ENCODE data around the gene CZIB.
"Not testable (repeated sequence)": the region's sequence is repeated elsewhere in the genome, so short reads cannot be mapped to it uniquely, and the experiment has no call there.

Gene CZIB

DNA sequence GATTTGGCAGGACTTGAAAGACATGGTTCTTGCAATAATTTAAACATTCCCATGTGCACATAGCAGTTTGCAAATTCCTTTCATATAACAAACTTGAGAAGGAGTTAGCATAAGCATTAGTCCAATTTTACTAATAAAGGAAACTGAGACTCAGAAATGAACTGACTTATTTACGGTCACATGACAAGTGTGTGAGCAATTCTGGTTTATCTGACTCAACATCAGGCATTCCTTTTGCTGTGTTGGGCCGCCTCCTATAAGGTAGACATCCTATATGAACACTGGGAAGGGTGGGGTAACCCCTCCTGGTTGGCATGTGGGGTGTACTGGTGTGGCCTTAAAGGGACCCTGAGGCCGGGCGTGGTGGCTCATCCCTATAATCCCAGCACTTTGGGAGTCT is 32.3 kb downstream of the CZIB start:
- DNase-seq = no peak

DNA sequence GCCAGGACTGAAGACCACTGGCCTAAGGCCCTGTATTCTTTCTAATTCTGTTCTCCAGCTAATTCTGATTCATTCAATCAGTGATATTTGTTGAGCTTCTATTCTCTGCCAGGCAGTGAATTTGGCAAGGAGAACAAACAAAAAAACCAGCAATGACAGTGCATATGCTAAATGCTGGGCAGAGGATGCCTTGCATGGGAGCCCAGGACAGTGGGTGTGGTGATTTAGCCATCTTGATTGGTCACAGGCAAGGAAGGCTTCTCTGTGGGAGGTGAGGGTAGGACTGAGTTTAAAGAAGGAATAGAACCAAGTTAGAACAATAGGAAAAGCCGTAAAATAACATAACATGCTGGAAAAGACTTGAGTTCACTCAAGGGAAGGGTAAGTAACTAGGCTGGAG is 33.0 kb downstream of the CZIB start:
- no peak for DNase-seq

DNA sequence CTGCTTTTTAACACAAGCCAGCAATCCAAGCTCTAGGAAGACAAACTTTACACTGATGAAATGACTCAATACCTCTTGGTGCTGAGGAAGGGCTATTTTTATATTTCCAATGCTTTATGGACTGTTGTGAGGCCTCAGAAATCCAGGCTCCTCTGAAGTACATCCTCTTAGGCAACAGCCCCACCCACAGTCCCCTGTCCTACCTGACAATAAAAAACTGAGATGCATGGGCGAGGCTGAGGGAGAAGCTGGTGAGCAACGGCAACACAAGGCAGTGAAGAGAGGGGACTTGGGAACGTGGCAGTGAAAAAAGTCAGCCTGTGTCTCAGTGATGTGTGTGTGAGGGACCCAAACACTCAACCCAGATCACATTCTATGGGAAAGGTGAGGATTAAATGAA is 33.9 kb downstream of the CZIB start:
- DNase-seq = no peak

DNA sequence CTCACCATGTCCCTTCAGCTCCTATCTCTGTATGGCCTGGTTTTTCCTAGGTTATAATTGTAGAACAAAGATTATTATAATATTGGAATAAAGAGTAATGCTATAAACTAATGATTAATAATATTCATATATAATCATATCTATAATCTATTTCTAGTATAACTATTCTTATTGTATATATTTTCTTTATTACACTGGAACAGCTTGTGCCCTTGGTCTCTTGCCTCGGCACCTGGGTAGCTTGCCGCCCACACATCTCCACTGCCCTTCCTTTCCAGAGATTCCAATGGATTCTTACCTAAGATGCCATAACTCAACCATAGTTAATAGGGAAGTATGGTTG is 34.5 kb downstream of the CZIB start:
- DNase-seq = not testable (repeated sequence)

DNA sequence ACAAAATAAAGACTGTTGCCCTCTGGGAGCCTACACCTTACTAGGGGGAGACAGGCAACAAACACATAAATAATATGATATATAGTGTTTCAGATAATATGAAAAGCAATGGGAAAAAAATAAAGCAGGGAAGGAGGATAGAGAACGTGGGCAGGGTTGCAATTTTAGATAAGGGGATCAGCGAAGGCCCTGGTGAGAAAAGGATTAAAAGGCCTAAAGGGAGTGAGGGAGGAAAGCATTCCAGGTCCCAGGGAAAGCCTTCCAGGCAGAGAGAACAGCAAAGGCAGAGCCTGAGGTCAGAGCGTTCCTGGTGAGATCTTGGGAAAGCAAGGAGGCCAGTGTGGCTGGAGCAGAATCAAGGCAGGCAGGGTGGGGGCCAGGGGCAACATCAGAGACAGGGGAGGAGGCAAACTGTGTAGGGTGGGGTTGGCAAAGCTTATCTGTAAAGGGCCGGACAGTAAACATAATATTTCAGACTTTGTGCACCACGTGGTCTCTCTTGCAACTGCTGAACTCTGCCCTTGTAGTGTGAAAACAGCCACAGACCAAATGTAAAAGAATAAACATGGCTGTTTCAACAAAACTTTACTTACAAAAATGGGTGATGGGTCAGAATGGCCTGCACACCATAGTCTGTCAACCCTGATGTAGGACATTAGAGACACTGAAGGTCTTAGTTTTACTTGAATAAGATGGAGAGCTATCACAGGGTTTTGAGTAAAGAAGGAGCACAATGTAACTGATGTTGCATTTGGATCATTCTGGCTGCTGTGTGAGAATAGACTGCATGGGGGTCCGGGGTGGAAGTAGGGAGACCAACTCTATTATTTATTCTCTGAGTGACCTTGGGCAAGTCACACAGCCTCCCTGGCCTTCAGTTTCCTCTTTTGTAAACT is 37.1 kb downstream of the CZIB start:
- peak; percentile 93 for DNase-seq

DNA sequence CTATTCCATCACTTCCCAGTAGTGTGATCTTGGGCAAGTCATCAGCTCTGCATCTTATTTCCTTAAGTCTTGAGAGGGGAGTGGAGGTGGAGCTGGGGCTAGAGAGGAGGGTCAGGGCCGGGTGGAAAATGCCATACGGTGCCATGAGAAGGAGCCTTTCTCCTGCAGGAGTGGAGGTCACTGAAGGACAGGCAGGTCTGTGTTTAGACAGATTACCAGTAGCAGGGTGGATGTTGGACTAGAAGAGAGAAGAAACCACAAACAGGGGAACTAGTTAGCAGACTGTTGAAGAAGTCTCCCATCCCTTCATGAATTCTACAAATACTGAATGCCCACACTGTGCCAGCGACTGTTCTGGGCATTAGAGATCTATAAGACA is 37.7 kb downstream of the CZIB start:
- no peak for DNase-seq

DNA sequence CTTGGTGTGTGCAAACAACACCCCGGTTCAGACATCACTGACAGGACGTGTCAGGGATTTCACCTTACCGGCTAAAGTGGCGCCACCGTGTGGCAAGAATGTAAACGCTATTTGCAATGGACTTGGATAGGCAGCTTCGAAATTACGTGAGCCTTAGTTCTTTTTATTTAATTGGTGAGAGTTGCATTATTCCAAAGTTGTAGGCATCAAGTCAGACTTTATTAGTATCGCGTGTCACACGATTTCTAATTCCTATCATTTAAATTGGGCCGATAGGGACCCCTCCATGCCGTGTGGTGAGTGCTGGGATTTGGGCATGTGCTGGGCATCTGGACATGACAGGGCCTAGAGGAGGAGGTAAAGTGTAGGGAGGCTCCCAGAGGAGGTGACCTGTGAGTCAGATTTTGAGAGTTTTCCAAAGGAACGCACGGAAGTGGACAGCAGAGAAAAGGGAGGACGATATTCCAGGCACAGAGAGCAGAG is 38.3 kb downstream of the CZIB start:
- DNase-seq = peak; percentile 90

DNA sequence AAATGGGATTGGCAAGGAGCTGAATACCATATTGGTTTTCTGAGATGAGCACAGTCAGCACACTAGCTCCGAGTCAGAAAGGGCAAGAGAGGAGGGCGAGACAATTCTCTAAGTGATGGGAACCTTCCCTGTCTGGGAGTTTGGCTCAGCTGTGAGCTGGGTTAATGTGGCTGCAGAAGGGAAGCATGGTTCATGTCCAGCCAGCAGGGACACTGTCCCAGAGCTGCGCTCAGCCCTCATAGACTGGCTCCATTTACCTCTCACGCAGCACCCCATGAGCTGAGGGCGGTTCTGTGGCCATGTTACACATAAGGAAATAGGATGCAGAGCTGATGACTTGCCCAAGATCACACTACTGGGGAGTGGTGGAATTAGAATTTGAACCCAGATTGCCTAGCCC is 39.5 kb downstream of the CZIB start:
- DNase-seq = no peak

DNA sequence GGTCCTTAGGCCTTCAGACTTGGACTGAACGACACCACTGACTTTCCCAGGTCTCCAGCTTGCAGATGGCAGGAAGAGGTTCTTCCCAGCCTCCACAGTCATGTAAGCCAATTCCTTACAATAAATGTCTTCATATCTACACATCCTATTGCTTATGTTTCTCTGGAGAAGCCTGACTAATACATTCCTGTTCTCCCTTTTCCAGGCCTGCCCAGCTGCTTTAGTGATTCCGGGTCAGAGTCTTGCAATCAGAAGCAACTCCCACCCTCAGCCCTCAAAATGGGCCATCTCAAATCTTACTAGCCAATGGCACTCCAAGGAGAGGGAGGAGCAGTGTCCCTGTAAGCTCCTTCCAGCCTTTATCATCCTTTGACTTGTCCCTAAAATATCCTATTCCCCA is 40.2 kb downstream of the CZIB start:
- DNase-seq = peak; percentile 73

DNA sequence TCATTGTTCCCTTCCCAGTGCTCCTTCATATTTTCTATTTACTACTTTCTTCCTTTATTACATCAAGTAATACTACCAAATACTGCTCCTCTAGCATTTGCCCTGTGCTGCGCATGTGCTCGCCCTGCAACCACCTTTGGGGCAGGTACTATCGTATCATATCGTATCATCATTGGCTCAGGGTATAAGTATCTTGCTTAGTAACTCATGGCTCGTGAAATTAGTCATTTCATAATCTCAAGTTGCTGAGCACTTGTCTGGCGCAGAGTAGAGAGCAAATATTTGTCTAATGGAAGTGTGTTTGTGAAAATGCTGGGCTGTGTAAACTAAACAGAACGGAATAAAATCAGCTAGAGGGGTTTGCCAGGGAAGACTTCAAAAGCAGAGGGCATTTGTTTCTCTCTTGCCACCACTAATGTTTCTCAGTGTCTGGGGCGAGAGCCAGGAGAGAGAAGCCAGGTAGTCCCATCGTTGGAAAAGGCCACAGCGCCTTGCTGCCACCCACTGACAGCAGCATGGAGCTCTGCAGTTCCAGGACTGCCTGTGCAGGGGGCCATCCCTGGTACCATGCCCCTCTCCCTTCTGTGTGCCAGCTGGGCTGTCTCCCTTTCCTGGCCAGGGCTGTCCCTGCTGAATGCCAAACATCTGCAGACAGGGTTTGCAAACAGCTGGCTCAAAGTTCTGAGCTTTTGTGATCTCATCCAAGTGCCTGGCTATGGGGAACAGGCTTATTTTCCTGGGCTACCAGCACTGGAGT is 43.8 kb downstream of the CZIB start:
- DNase-seq = peak; percentile 36

DNA sequence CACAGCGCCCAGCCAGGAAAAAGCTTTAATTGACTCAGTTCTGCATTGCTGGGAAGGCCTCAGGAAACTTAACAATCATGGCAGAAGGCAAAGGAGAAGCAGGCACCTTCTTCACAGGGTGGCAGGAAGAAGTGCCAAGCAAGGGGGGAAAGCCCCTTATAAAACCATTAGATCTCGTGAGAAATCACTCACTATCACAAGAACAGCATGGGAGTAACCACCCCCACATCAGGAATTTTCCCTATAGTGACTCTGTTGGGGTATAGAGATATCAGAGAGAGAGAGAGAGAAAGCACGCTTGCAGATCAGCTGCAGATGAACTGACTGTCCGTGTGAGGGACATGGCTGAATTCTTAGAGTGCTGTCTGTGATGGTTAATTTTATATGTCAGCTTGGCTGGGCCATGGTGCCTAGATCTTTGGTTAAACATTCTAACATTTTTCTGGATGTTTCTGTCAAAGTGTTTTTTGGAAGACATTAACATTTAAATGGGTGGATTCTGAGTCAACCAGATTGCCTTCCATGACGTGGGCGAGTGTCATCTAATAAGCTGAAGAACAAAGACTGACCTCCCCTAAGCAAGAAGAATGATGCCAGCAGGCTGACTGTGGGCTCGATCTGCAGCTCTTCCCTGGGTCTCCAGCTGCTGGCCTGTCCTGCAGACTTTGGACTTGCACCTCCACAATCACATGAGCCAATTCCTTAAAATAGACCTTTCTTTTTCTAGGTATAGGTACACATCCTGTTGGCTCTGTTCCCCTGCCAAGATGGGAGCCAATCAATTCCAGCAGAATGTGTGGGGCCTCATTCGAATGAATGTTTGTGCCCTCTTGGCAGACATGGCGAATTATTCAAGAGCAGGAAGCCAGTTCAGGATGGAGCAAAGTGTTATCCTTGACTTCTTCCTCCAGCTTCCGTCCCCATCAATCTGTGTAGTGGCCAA is 45.2 kb downstream of the CZIB start:
- DNase-seq = no peak

DNA sequence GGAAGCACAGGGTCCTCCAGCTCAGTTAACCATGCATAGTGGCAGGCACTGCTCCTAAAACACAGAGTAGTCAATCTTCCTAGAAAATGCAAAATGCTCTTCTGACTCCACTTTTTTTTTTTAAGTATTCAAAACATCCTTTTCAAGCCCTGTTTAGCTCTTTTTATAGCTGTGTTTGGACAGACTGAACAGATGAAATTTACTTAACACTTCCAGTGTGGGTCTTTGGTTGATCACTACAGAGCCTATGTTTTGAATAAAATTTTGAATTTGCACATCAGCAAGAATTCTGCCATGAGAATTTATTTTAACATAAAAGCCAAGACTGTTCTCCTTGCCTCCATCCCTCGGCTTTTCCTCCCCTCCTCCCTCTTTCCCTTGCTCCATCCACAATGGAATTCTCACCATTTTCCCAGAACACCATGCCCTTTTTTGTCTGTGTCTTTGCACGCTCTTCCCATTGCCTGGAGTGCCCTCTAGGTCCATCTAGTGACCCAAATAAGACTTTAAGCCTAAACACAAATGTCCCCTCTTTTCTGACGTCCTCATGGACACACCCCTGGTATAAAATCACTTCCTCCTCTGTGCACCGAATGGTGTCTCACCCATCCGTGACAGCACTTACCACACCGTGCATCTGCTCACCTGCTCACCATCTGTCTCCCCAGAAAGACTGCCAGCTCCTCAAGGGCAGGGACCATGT is 47.9 kb downstream of the CZIB start:
- DNase-seq = no peak

DNA sequence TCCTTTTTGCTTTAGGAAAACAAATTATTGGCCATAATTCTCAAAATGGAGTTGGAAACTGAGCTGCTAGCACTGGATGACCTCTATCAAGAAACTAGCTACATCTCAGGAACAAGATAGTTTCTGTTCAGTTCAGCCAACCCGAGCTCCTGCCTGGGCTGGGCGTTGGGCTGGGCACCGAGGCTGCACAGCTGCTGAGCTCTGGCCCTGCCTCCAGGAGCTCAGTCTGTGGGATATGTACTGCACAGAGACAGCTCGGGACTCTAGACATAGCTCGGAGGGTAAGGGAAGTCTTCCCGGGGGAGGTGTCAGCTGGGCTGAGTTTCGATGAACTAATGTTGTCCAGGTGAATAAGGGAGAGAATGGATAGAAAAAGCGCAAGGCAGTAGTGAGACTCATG is 53.5 kb downstream of the CZIB start:
- DNase-seq = no peak

DNA sequence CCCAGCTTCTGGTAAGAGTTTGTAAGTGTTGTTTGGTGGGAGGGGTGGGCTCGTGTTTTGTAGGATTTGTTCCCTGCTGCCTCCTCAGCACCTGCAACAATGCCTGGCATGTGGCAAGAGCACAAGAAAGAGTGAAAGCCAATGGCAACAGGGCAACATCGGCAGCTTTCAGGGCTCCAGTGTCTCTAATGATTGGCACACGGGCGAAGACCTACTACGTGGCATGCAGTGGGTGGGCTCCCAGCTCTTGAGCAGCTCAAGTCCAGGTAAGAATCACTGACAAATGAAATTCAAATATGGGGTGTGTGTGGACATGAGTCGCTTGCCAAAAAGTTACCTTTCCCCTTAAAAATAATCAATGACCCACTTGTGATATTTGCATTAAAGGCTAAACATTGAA is 54.1 kb downstream of the CZIB start:
- no peak for DNase-seq

DNA sequence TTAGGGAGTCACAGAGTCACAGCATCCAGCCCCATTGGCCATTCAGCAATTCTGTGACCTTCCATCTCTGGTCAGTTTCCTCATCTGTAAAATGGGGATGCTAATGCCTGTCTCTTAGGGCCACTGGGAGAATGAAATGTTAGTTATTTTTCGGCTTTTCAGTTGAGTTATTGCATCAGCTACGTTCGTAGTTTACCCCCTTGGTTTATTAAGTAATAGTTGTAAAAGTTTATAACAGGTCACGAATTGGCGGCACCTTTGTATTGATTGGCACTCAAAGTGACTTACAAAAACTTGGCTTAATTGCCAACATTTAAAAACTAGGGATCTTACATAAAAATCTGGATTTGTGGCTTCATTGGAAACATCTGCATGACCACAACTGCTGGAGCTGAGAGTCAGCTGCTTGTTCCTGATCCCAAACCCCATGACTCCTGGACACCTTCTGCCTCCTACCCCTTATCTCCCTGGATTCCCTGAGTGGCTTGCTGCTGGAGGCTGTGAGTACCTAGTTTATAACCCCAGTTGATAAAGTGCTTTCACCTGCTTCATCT is 54.9 kb downstream of the CZIB start:
- no peak for DNase-seq

All from NCI-H226 (cell line).